H9 (cell line): ENCODE measurements around the gene RASL10B. TPM values are rescaled to one million over a fixed set of nuclear protein-coding genes. Genes with fewer than 3 reads are reported as not detected.

Experiments
- DNase-seq: peaks from one replicate; pipeline ENCODE4 v3.0.0-alpha.2; 2017
- H2AFZ ChIP-seq: one replicate; pipeline ENCODE4 v1.6.1; 2013; ENCODE audit warnings: mild to moderate bottlenecking, low read length, control low read depth, moderate library complexity
- H2AK5ac ChIP-seq: 2 replicates; pipeline ENCODE4 v1.6.1; 2013; ENCODE audit warnings: low read length, control low read depth, mixed read lengths; ENCODE audit not compliant: insufficient read length
- H2BK120ac ChIP-seq: one replicate; pipeline ENCODE4 v1.6.1; 2013; ENCODE audit warnings: low read depth, mild to moderate bottlenecking, low read length, control low read depth, inconsistent platforms; ENCODE audit not compliant: poor library complexity, severe bottlenecking
- H2BK12ac ChIP-seq: 2 replicates; pipeline ENCODE4 v1.6.1; 2013; ENCODE audit warnings: low read length, control low read depth, mixed read lengths, low read depth; ENCODE audit not compliant: insufficient read length
- H2BK15ac ChIP-seq: 2 replicates; pipeline ENCODE4 v1.6.1; 2013; ENCODE audit warnings: low read depth, low read length, control low read depth
- H2BK20ac ChIP-seq: one replicate; pipeline ENCODE4 v1.6.1; 2013; ENCODE audit warnings: low read depth, mild to moderate bottlenecking, low read length, control low read depth, inconsistent platforms; ENCODE audit not compliant: poor library complexity, severe bottlenecking
- H2BK5ac ChIP-seq: 2 replicates; pipeline ENCODE4 v1.6.1; 2013; ENCODE audit warnings: low read length, control low read depth, mixed read lengths; ENCODE audit not compliant: insufficient read length
- H3K14ac ChIP-seq: 2 replicates; pipeline ENCODE4 v1.6.1; 2013; ENCODE audit warnings: low read length, control low read depth; ENCODE audit not compliant: insufficient read depth
- H3K18ac ChIP-seq: 2 replicates; pipeline ENCODE4 v1.6.1; 2013; ENCODE audit warnings: low read depth, mild to moderate bottlenecking, mixed read lengths, low read length, control low read depth; ENCODE audit not compliant: insufficient read length
- H3K23ac ChIP-seq: 2 replicates; pipeline ENCODE4 v1.6.1; 2013; ENCODE audit warnings: low read length, control low read depth, mixed read lengths, low read depth; ENCODE audit not compliant: insufficient read length
- H3K23me2 ChIP-seq: 2 replicates; pipeline ENCODE4 v1.6.1; 2013; ENCODE audit warnings: low read depth, mild to moderate bottlenecking, mixed read lengths, low read length, control low read depth; ENCODE audit not compliant: insufficient read length, poor library complexity, severe bottlenecking
- H3K27ac ChIP-seq: 2 replicates; pipeline ENCODE4 v1.5.1; 2013; ENCODE audit warnings: low read length, control low read depth, mixed read lengths, low read depth; ENCODE audit not compliant: insufficient read length
- H3K27me3 ChIP-seq: 2 replicates; pipeline ENCODE4 v1.6.1; 2013; ENCODE audit warnings: low read length, control low read depth, inconsistent platforms; ENCODE audit not compliant: insufficient read depth
- H3K4ac ChIP-seq: 2 replicates; pipeline ENCODE4 v1.6.1; 2013; ENCODE audit warnings: low read depth, mild to moderate bottlenecking, control low read depth, inconsistent platforms, low read length, moderate library complexity
- H3K4me1 ChIP-seq: 2 replicates; pipeline ENCODE4 v1.6.1; 2013; ENCODE audit warnings: low read length, control low read depth, inconsistent platforms; ENCODE audit not compliant: insufficient read depth
- H3K4me2 ChIP-seq: 2 replicates; pipeline ENCODE4 v1.6.1; 2013; ENCODE audit warnings: low read length, control low read depth, mixed read lengths; ENCODE audit not compliant: insufficient read length, insufficient read depth
- H3K56ac ChIP-seq: 2 replicates; pipeline ENCODE4 v1.6.1; 2013; ENCODE audit warnings: low read depth, mild to moderate bottlenecking, mixed read lengths, low read length, control low read depth; ENCODE audit not compliant: insufficient read length
- H3K79me1 ChIP-seq: 2 replicates; pipeline ENCODE4 v1.6.1; 2013; ENCODE audit warnings: low read depth, mild to moderate bottlenecking, moderate library complexity, low read length, control low read depth, inconsistent platforms; ENCODE audit not compliant: insufficient read depth, poor library complexity, severe bottlenecking
- H3K79me2 ChIP-seq: 2 replicates; pipeline ENCODE4 v1.6.1; 2013; ENCODE audit warnings: low read length, control low read depth, inconsistent platforms; ENCODE audit not compliant: insufficient read depth
- H3K9ac ChIP-seq: 2 replicates; pipeline ENCODE4 v1.6.1; 2013; ENCODE audit warnings: low read length, control low read depth, mixed read lengths; ENCODE audit not compliant: insufficient read length; ENCODE audit errors: extremely low read depth
- H3K9me3 ChIP-seq: one replicate; pipeline ENCODE4 v1.6.1; 2013; ENCODE audit warnings: low read depth, low read length, inconsistent platforms; ENCODE audit not compliant: control insufficient read depth
- H3T11ph ChIP-seq: one replicate; pipeline ENCODE4 v1.6.1; 2013; ENCODE audit warnings: mild to moderate bottlenecking, low read length, control low read depth, inconsistent platforms
- H4K20me1 ChIP-seq: one replicate; pipeline ENCODE4 v1.6.1; 2013; ENCODE audit not compliant: control insufficient read depth, insufficient read length, insufficient read depth
- H4K5ac ChIP-seq: 2 replicates; pipeline ENCODE4 v1.6.1; 2013; ENCODE audit warnings: low read depth, mild to moderate bottlenecking, mixed read lengths, low read length, control low read depth; ENCODE audit not compliant: insufficient read length
- H4K8ac ChIP-seq: replicated peaks from 2 replicates; pipeline ENCODE4 v1.6.1; 2013; ENCODE audit warnings: low read length, control low read depth, mixed read lengths, low read depth; ENCODE audit not compliant: insufficient read length
- H4K91ac ChIP-seq: 2 replicates; pipeline ENCODE4 v1.6.1; 2013; ENCODE audit warnings: low read depth, mild to moderate bottlenecking, moderate library complexity, mixed read lengths, low read length, control low read depth; ENCODE audit not compliant: insufficient read length
- H3K27ac Mint-ChIP-seq, 3 experiments: 2 replicates in 2 of 3; 3 replicates in 1 of 3; pipeline ENCODE4 v1.8.0; 2020 to 2021; ENCODE audit warnings: mixed read lengths in 3 of 3, mild to moderate bottlenecking in 1 of 3, moderate library complexity in 1 of 3
- H3K27me3 Mint-ChIP-seq: 2 replicates; pipeline ENCODE4 v1.8.0; 2021; ENCODE audit warnings: low read depth, mild to moderate bottlenecking, moderate library complexity, mixed read lengths
- H3K36me3 Mint-ChIP-seq, 3 experiments: 2 replicates in 2 of 3; 3 replicates in 1 of 3; pipeline ENCODE4 v1.8.0; 2020 to 2021; ENCODE audit warnings: low read depth in 3 of 3, mixed read lengths in 3 of 3; ENCODE audit not compliant: insufficient read depth in 1 of 3
- H3K4me1 Mint-ChIP-seq, 2 experiments: 2 replicates each; pipeline ENCODE4 v1.8.0; 2020; ENCODE audit warnings: mixed read lengths in 2 of 2
- H3K4me3 Mint-ChIP-seq, 2 experiments: 2 replicates in 1 of 2; 3 replicates in 1 of 2; pipeline ENCODE4 v1.8.0; 2020 to 2021; ENCODE audit warnings: mild to moderate bottlenecking in 2 of 2, mixed read lengths in 2 of 2, moderate library complexity in 1 of 2
- H3K9me3 Mint-ChIP-seq, 2 experiments: 2 replicates in 1 of 2; 3 replicates in 1 of 2; pipeline ENCODE4 v1.8.0; 2020; ENCODE audit warnings: mild to moderate bottlenecking in 2 of 2, mixed read lengths in 2 of 2, moderate library complexity in 1 of 2
- WGBS: extraction: QIAGEN DNeasy Blood & Tissue Kit; methylation state at CpG from one replicate; pipeline ENCODE4 v1.1.7; 2013; ENCODE audit warnings: missing lambda C conversion rate, low lambda C conversion rate, mixed read lengths; ENCODE audit not compliant: insufficient read length; ENCODE audit errors: extremely low coverage; 5-methylcytosine and 5-hydroxymethylcytosine counted together
- total RNA-seq: library from RNA; stranded (reverse); gene quantifications from 2 replicates; pipeline ENCODE4 v1.2.1, GENCODE V29; 2021
- TF ChIP-seq, protein P1 (sequence below): fragments of 200-600 bp; sonication (generic); conservative IDR thresholded peaks from 3 replicates; pipeline ENCODE4 v1.8.0; 2021; ENCODE audit warnings: antibody characterized with exemption, mild to moderate bottlenecking

RASL10B gene
- total RNA-seq, 1 experiment from 2014 or later: 15.9 TPM

DNA sequence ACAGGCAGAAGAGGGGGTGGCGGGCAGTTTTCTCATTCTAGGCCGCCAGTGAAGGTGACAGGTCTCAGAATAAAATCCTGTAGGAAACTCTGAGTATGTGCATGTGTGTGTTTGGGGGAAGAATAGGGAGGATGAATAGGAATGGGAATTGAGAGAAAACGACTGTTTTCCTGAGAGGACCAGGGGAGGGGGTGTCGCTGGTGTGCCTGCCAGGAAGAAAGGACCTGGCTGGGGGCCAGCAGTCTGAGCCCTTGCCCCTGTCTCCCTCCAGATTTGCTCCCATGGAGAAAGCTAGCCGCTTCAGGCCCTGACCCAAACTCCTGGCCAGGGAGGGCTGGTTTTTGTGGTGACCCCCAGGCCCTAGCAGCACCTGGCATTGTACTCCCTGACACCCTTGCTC lies 43.6 kb downstream of the RASL10B start:
- no peak overlapping the region for H3K27ac Mint-ChIP-seq
- no CpG with 5 or more reads among the region's 5 CpGs for WGBS
- H3K9ac ChIP-seq: no peak overlapping the region

More for the DNA sequence above, 43.6 kb downstream of the RASL10B start:
- Mint-ChIP-seq H3K27me3 (peaks cover 4% of the 10 kb centered on the region), H3K4me3 (no peak overlapping the region), H3K4me1 (peaks cover 31 to 34% of the 10 kb centered on the region in 2 experiments), H3K9me3 (no peaks in the 10 kb centered on the region), H3K36me3 (no peaks in the 10 kb centered on the region)
- Histone ChIP-seq H3K23ac (no peak overlapping the region), H3T11ph (no peak overlapping the region), H3K14ac (no peak overlapping the region), H3K4me1 (peaks cover 6% of the 10 kb centered on the region; the same call in 1 of the 2 replicates), H2BK15ac (no peak overlapping the region), H4K20me1 (no peaks in the 10 kb centered on the region), H3K23me2 (no peaks in the 10 kb centered on the region), H3K4me2 (no peak overlapping the region), H3K9me3 (no peaks in the 10 kb centered on the region), H3K79me1 (no peaks in the 10 kb centered on the region), H2BK120ac (no peak overlapping the region), H2AK5ac (no peak overlapping the region), H4K8ac (no peak overlapping the region), H2BK20ac (no peak overlapping the region), H2BK5ac (no peak overlapping the region), H3K56ac (no peak overlapping the region), H4K5ac (no peak overlapping the region), H3K27ac (no peak overlapping the region), H3K4ac (no peak overlapping the region), H3K18ac (no peak overlapping the region), H4K91ac (no peak overlapping the region), H3K27me3 (no peaks in the 10 kb centered on the region), H2BK12ac (no peak overlapping the region), H3K79me2 (no peaks in the 10 kb centered on the region), H2AFZ (no peak overlapping the region)
- DNase-seq: no peak
- TF ChIP-seq, protein P1, sequence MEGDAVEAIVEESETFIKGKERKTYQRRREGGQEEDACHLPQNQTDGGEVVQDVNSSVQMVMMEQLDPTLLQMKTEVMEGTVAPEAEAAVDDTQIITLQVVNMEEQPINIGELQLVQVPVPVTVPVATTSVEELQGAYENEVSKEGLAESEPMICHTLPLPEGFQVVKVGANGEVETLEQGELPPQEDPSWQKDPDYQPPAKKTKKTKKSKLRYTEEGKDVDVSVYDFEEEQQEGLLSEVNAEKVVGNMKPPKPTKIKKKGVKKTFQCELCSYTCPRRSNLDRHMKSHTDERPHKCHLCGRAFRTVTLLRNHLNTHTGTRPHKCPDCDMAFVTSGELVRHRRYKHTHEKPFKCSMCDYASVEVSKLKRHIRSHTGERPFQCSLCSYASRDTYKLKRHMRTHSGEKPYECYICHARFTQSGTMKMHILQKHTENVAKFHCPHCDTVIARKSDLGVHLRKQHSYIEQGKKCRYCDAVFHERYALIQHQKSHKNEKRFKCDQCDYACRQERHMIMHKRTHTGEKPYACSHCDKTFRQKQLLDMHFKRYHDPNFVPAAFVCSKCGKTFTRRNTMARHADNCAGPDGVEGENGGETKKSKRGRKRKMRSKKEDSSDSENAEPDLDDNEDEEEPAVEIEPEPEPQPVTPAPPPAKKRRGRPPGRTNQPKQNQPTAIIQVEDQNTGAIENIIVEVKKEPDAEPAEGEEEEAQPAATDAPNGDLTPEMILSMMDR: no peak
